Body of pancreas (tissue), 4 donors: ENCODE data around the gene CCDC30.

Source experiments
- POLR2A ChIP-seq, 3 donors: fragments of 450-650 bp; IDR thresholded peaks; one replicate each; pipeline ENCODE4 v1.6.1; 2016; ENCODE audit warnings: antibody characterized with exemption in 3 of 3, mild to moderate bottlenecking in 2 of 3
- TF ChIP-seq, protein P1 (sequence below), 7 experiments: fragments of 450-650 bp in 4 of 7; fragments of 200-600 bp in 3 of 7; sonication (generic) in 3 of 7; IDR thresholded peaks; one replicate each; pipeline ENCODE4 v1.5.1; 2016 to 2019; ENCODE audit warnings: antibody characterized with exemption in 7 of 7

DNA sequence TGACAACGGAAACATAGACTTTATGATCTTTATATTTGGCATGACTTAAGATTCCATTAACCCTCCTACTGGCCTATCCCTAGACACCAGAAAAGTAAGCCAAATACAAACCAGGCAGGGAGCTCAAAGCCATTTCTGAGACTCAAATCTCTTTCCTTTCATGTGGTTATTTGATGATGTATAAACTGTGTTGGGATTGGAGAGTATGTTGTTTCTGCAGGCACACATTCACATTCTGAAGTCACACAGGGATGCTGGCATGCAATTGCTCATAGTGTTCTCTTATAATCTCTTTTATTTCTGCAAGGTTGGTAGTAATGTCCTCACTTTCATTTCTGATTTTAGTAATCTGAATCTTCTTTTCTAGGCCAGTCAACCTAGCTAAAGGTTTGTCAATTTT is 13.0 kb upstream of the CCDC30 start:
- TF ChIP-seq, protein P1, sequence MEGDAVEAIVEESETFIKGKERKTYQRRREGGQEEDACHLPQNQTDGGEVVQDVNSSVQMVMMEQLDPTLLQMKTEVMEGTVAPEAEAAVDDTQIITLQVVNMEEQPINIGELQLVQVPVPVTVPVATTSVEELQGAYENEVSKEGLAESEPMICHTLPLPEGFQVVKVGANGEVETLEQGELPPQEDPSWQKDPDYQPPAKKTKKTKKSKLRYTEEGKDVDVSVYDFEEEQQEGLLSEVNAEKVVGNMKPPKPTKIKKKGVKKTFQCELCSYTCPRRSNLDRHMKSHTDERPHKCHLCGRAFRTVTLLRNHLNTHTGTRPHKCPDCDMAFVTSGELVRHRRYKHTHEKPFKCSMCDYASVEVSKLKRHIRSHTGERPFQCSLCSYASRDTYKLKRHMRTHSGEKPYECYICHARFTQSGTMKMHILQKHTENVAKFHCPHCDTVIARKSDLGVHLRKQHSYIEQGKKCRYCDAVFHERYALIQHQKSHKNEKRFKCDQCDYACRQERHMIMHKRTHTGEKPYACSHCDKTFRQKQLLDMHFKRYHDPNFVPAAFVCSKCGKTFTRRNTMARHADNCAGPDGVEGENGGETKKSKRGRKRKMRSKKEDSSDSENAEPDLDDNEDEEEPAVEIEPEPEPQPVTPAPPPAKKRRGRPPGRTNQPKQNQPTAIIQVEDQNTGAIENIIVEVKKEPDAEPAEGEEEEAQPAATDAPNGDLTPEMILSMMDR (IDR thresholded peaks at IDR 0.05) = no peak
- no peak for TF ChIP-seq POLR2A (IDR thresholded peaks at IDR 0.05)
